Fibroblast of the aortic adventitia (primary cell): ENCODE measurements around the gene EDAR. TPM values are rescaled to one million over a fixed set of nuclear protein-coding genes. Genes with fewer than 3 reads are reported as not detected.
A peak's percentile ranks its signal among the peaks of the same experiment; 100 is the strongest.

ENCODE experiments used
- DNase-seq: peaks from one replicate; pipeline ENCODE4 v3.0.0-alpha.2; 2010; ENCODE audit warnings: low read depth
- H3K4me3 ChIP-seq: 2 replicates; pipeline ENCODE4 v1.5.1; 2011; ENCODE audit warnings: low read depth, mild to moderate bottlenecking, control low read depth, low read length, moderate library complexity
- CTCF ChIP-seq: IDR thresholded peaks from 2 replicates; pipeline ENCODE4 v1.5.1; 2011; ENCODE audit warnings: mild to moderate bottlenecking, low read length, control low read depth, inconsistent platforms; ENCODE audit not compliant: insufficient read depth
- total RNA-seq: library from RNA; depleted of rRNA; stranded (reverse); fragments of >200 nt; gene quantifications from 2 replicates; pipeline ENCODE4 v1.2.3, GENCODE V29; 2012; ENCODE audit warnings: low replicate concordance

EDAR gene
- total RNA-seq, 1 donor = not detected

DNA sequence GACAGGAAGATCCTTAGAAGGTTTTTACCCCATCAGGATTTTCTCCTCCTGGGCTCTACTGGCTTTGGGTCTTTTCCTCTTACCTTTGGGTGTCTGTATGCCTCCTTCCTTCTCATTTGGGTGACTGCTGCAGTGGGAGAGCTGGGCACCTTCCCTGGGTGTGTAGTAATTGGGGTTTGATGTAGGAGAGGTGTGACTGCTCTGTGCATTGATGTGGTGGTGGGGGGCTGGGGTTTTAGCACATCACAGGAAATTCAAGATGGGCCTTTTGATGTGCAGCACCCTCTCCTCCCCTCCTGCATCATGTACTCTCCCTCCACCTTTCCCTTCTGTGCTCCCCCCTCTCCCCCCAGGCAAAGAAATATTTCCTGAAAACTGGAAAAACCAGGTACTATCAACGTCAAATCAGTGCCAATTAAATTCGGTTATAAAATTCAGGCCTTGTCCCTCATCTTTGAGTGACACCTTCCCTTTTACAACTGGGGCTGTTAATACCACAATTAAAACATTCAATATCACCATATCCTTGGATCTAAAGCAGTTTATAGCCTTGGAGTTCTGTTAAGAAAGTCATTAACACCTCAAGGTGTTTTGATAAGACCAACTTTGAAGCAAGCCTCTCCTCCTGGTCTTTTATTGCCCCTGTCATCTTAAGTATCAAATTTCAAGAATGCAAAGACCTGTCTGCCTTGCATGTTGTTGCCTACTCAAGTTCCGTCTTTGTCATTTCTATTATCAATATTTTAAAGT is 23.3 kb downstream of the EDAR start:
- H3K4me3 ChIP-seq = no peak overlapping the region
- DNase-seq = no peak
- TF ChIP-seq CTCF = no peak

- DNase-seq = no peak
- H3K4me3 ChIP-seq = no peak overlapping the region
- no peak for TF ChIP-seq CTCF
Observed at GRCh38 chr2:108963057-108963456, 26.0 kb downstream of the EDAR start.

DNA sequence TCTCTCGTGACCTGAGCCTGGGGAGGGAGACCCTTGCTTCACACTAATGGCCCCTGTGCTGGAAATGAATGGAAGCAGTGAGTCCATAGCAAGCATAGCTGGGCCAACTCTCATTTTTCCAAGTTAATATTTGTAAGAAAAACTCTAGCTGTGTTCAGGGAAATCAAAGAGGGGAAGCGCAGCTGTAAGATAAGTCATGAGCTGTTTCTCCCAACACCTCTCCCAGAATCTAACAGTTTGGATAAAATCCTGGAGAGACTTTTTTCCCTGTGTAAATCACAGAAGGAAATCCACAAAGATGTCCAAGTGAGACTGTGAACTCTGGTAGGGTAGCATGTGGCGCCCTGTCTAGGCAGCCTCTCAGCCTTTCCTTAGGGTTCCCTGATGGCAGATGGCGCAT is 27.2 kb downstream of the EDAR start:
- TF ChIP-seq CTCF = no peak
- DNase-seq = no peak
- H3K4me3 ChIP-seq = no peak overlapping the region

GRCh38 chr2:108960006-108960405 is 29.0 kb downstream of the EDAR start:
- TF ChIP-seq CTCF = peak; percentile 22
- no peak for DNase-seq

GRCh38 chr2:108959401-108959800 is 29.6 kb downstream of the EDAR start:
- DNase-seq = peak; percentile 40
- TF ChIP-seq CTCF = no peak
- no peak overlapping the region for H3K4me3 ChIP-seq

More at GRCh38 chr2:108960006-108960405, 29.0 kb downstream of the EDAR start:
- no peak overlapping the region for H3K4me3 ChIP-seq

GRCh38 chr2:108958632-108959341 is 30.2 kb downstream of the EDAR start:
- no peak overlapping the region for H3K4me3 ChIP-seq
- TF ChIP-seq CTCF = no peak
- DNase-seq = no peak
